ENCODE data around the gene HAUS7. TPM values are rescaled to one million over a fixed set of nuclear protein-coding genes. Genes with fewer than 3 reads are reported as not detected.

HAUS7 gene
- total and polyA plus RNA-seq, 4 donors, result 11.3 to 42.9 (median 28.0) TPM

GRCh38 chrX:153400146-153401132 lies 69.9 kb downstream of the HAUS7 start:
- ATAC-seq (ENCODE audit: insufficient read depth, low FRiP score) (no peak), DNase-seq (no peak)
- Histone ChIP-seq H3K4me1 (ENCODE audit: control insufficient read depth in 5 of 5, insufficient read depth in 5 of 5, low read length in 5 of 5) (no peaks in the 10 kb centered on the region), H3K36me3 (ENCODE audit: control insufficient read depth in 4 of 4, insufficient read depth in 4 of 4, low read length in 4 of 4) (no peaks in the 10 kb centered on the region), H3K27ac (ENCODE audit: low read depth in 1 of 2, low read length in 1 of 2) (no peak overlapping the region), H3K9ac (ENCODE audit: insufficient read depth in 1 of 2, low read length in 2 of 2) (no peak overlapping the region), H3K4me3 (no peak overlapping the region), H3K27me3 (ENCODE audit: control insufficient read depth in 3 of 3, insufficient read depth in 3 of 3, low read length in 2 of 3) (peaks cover 0 to 5% (median 0%) of the 10 kb centered on the region in 3 donors), H3K9me3 (ENCODE audit: control insufficient read depth in 4 of 4, insufficient read depth in 3 of 4, low read length in 3 of 4) (peaks cover 0 to 3% (median 0%) of the 10 kb centered on the region in 4 donors)
- TF ChIP-seq CTCF (IDR thresholded peaks at IDR 0.05; ENCODE audit: control extremely low read depth, extremely low read depth), result peak; percentile 28
- 60 to 82% methylated on average over 34 to 60 of the region's 60 CpGs for WGBS, 2 donors

DNA sequence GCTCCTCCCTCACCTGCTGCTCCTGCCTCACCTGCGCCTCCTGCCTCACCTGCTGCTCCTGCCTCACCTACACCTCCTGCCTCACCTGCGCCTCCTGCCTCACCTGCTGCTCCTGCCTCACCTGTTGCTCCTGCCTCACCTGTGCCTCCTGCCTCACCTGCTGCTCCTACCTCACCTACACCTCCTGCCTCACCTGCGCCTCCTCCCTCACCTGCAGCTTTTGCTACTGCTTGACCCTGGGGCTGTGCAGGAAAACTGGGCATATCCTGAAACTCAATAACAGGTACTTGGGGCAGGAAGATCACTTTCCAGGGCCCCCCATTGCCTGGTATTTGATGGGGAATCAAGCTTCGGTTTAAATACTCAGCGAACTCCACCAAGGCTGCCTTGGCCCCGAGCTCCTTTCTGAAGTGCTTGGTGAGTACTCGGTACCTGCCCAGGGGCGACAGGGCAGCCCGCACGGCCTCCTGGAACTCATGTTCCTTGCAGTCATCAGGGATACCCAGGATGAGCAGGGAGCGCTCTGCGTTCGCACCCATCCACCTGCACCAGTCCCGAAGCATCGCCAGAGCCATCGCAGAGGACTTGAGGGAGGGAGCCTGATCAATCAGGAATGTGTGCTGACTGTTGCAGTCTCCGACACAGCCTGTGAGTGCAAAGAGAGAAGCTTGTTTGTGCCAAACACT lies 72.0 kb downstream of the HAUS7 start:
- Histone ChIP-seq H3K27ac (ENCODE audit: low read depth in 1 of 2, low read length in 1 of 2) (no peak overlapping the region), H3K4me1 (ENCODE audit: control insufficient read depth in 5 of 5, insufficient read depth in 5 of 5, low read length in 5 of 5) (peaks cover 0 to 4% (median 0%) of the 10 kb centered on the region in 5 donors), H3K36me3 (ENCODE audit: control insufficient read depth in 4 of 4, insufficient read depth in 4 of 4, low read length in 4 of 4) (no peaks in the 10 kb centered on the region), H3K4me3 (no peak overlapping the region), H3K27me3 (ENCODE audit: control insufficient read depth in 3 of 3, insufficient read depth in 3 of 3, low read length in 2 of 3) (peaks cover 0 to 5% (median 0%) of the 10 kb centered on the region in 3 donors), H3K9me3 (ENCODE audit: control insufficient read depth in 4 of 4, insufficient read depth in 3 of 4, low read length in 3 of 4) (peaks cover 0 to 5% (median 0%) of the 10 kb centered on the region in 4 donors), H3K9ac (ENCODE audit: insufficient read depth in 1 of 2, low read length in 2 of 2) (no peak overlapping the region)
- no peak for TF ChIP-seq CTCF (IDR thresholded peaks at IDR 0.05; ENCODE audit: control extremely low read depth, extremely low read depth)
- no peak for DNase-seq
- ATAC-seq (ENCODE audit: insufficient read depth, low FRiP score), result no peak
- WGBS, 2 donors, result 81 to 87% methylated on average over 14 to 17 of the region's 17 CpGs

Small RNA genes within 50 kb of the gene (small RNA-seq; reads per million reads assigned to genes)
- gene RN7SL667P (ENCODE audit: low replicate concordance), result not detected

Other genes starting within 250 kb of the HAUS7 start
- gene PNMA6F, start 148.8 kb downstream of the HAUS7 start, total RNA-seq, result not detected
- gene PNMA6F, start 148.8 kb downstream of the HAUS7 start, polyA plus RNA-seq, result not detected
- gene ZNF275, start 136.4 kb downstream of the HAUS7 start, total RNA-seq, result 10 to 100 TPM in 1 of 2 donors, 1 to 10 TPM in 1; 9.7 to 11.5 TPM
- gene ZNF275, start 136.4 kb downstream of the HAUS7 start, polyA plus RNA-seq, result 1 to 10 TPM; 2.7 to 3.6 TPM
- gene PNMA6E, start 69.2 kb downstream of the HAUS7 start, total RNA-seq, result not detected
- gene PNMA6E, start 69.2 kb downstream of the HAUS7 start, polyA plus RNA-seq, result under 1 TPM in 1 of 2 donors, not detected in 1; 0.08 TPM
- gene ZFP92, start 59.1 kb downstream of the HAUS7 start, total RNA-seq, result 1 to 10 TPM; 1.5 to 3.6 TPM
- 1 to 10 TPM in 1 of 2 donors, under 1 TPM in 1; 0.69 to 1.5 TPM for gene ZFP92, start 59.1 kb downstream of the HAUS7 start, polyA plus RNA-seq
- 1 to 10 TPM in 1 of 2 donors, under 1 TPM in 1; 0.65 to 1.2 TPM for gene TREX2, start 24.5 kb downstream of the HAUS7 start, total RNA-seq
- gene TREX2, start 24.5 kb downstream of the HAUS7 start, polyA plus RNA-seq, result under 1 TPM; 0.61 to 0.63 TPM
- gene BGN, start 24.4 kb upstream of the HAUS7 start, total RNA-seq, result 100 to 1,000 TPM in 1 of 2 donors, 10 to 100 TPM in 1; 77.9 to 161 TPM
- 100 to 1,000 TPM; 104 to 148 TPM for gene BGN, start 24.4 kb upstream of the HAUS7 start, polyA plus RNA-seq
- gene ATP2B3, start 47.1 kb upstream of the HAUS7 start, total RNA-seq, result under 1 TPM; 0.21 to 0.54 TPM
- not detected for gene ATP2B3, start 47.1 kb upstream of the HAUS7 start, polyA plus RNA-seq
- 10 to 100 TPM; 14.2 to 20.2 TPM for gene CCNQ, start 128.6 kb upstream of the HAUS7 start, total RNA-seq
- gene CCNQ, start 128.6 kb upstream of the HAUS7 start, polyA plus RNA-seq, result 10 to 100 TPM; 29.6 to 46.4 TPM
- gene DUSP9, start 176.6 kb upstream of the HAUS7 start, total RNA-seq, result under 1 TPM; 0.28 to 0.55 TPM
- gene DUSP9, start 176.6 kb upstream of the HAUS7 start, polyA plus RNA-seq, result under 1 TPM; 0.10 to 0.17 TPM
- under 1 TPM; 0.67 to 0.77 TPM for gene PNCK, start 203.2 kb upstream of the HAUS7 start, total RNA-seq
- gene PNCK, start 203.2 kb upstream of the HAUS7 start, polyA plus RNA-seq, result under 1 TPM; 0.44 to 0.67 TPM
- gene SLC6A8, start 217.3 kb upstream of the HAUS7 start, total RNA-seq, result 10 to 100 TPM in 1 of 2 donors, 1 to 10 TPM in 1; 9.6 to 21.5 TPM
- 10 to 100 TPM in 1 of 2 donors, 1 to 10 TPM in 1; 5.3 to 10.2 TPM for gene SLC6A8, start 217.3 kb upstream of the HAUS7 start, polyA plus RNA-seq

Data from lung (tissue), 13 donors.